Parathyroid adenoma (tissue), 2 donors: ENCODE results near the gene PGA5.

Experiments used
- H2AFZ ChIP-seq: fragments of 300-600 bp; sonication (generic); one replicate; pipeline ENCODE4 v1.7.0; 2017; ENCODE audit warnings: antibody characterized with exemption, mild to moderate bottlenecking
- H3K27ac ChIP-seq: fragments of 300-600 bp; sonication (generic); one replicate; pipeline ENCODE4 v1.7.0; 2017
- H3K27me3 ChIP-seq: fragments of 300-600 bp; sonication (generic); one replicate; pipeline ENCODE4 v1.7.0; 2017; ENCODE audit warnings: low read length; ENCODE audit not compliant: control insufficient read depth, insufficient read depth
- H3K36me3 ChIP-seq: fragments of 300-600 bp; sonication (generic); one replicate; pipeline ENCODE4 v1.7.0; 2017; ENCODE audit warnings: low read length; ENCODE audit not compliant: control insufficient read depth, insufficient read depth
- H3K4me1 ChIP-seq: fragments of 300-600 bp; sonication (generic); one replicate; pipeline ENCODE4 v1.7.0; 2017; ENCODE audit warnings: control low read depth
- H3K4me2 ChIP-seq: fragments of 300-600 bp; sonication (generic); one replicate; pipeline ENCODE4 v1.7.0; 2017; ENCODE audit warnings: low read length
- H3K4me3 ChIP-seq: fragments of 300-600 bp; sonication (generic); one replicate; pipeline ENCODE4 v1.7.0; 2017; ENCODE audit warnings: low read depth, low read length
- H3K79me2 ChIP-seq: fragments of 300-600 bp; sonication (generic); one replicate; pipeline ENCODE4 v1.7.0; 2017; ENCODE audit warnings: control low read depth
- H3K9ac ChIP-seq: fragments of 300-600 bp; sonication (generic); one replicate; pipeline ENCODE4 v1.7.0; 2017; ENCODE audit warnings: mild to moderate bottlenecking
- H3K9me3 ChIP-seq: fragments of 300-600 bp; sonication (generic); one replicate; pipeline ENCODE4 v1.7.0; 2017; ENCODE audit warnings: low read length; ENCODE audit not compliant: control insufficient read depth
- CTCF ChIP-seq: fragments of 300-600 bp; sonication (generic); IDR thresholded peaks from one replicate; pipeline ENCODE4 v1.7.0; 2017; ENCODE audit warnings: antibody characterized with exemption, mild to moderate bottlenecking
- donor health status: primary hyperparathyroidism.

Gene PGA5

GRCh38 chr11:61264371-61264770 is 23.4 kb downstream of the PGA5 start:
- no peak overlapping the region for H2AFZ ChIP-seq
- no peak overlapping the region for H3K9ac ChIP-seq
- no peaks in the 10 kb centered on the region for H3K9me3 ChIP-seq
- H3K27ac ChIP-seq, result no peak overlapping the region
- no peaks in the 10 kb centered on the region for H3K79me2 ChIP-seq
- no peak overlapping the region for H3K4me2 ChIP-seq
- no peak for TF ChIP-seq CTCF
- H3K4me3 ChIP-seq, result no peak overlapping the region
- H3K36me3 ChIP-seq, result no peaks in the 10 kb centered on the region
- no peaks in the 10 kb centered on the region for H3K4me1 ChIP-seq
- H3K27me3 ChIP-seq, result no peaks in the 10 kb centered on the region

GRCh38 chr11:61264795-61265194 is 23.8 kb downstream of the PGA5 start:
- no peak overlapping the region for H3K27ac ChIP-seq
- no peak for TF ChIP-seq CTCF

GRCh38 chr11:61265357-61265756 is 24.4 kb downstream of the PGA5 start:
- Histone ChIP-seq H3K9me3 (no peaks in the 10 kb centered on the region), H3K4me1 (no peaks in the 10 kb centered on the region), H3K4me3 (no peak overlapping the region), H3K4me2 (no peak overlapping the region), H3K27me3 (no peaks in the 10 kb centered on the region), H2AFZ (no peak overlapping the region), H3K27ac (no peak overlapping the region), H3K36me3 (no peaks in the 10 kb centered on the region), H3K9ac (no peak overlapping the region), H3K79me2 (no peaks in the 10 kb centered on the region)
- TF ChIP-seq CTCF, result no peak

More at GRCh38 chr11:61264795-61265194, 23.8 kb downstream of the PGA5 start:
- no peaks in the 10 kb centered on the region for H3K79me2 ChIP-seq
- H3K27me3 ChIP-seq, result no peaks in the 10 kb centered on the region
- no peak overlapping the region for H3K9ac ChIP-seq
- no peaks in the 10 kb centered on the region for H3K36me3 ChIP-seq
- no peak overlapping the region for H2AFZ ChIP-seq
- no peaks in the 10 kb centered on the region for H3K4me1 ChIP-seq
- no peak overlapping the region for H3K4me2 ChIP-seq
- H3K4me3 ChIP-seq, result no peak overlapping the region
- no peaks in the 10 kb centered on the region for H3K9me3 ChIP-seq

- H3K27me3 ChIP-seq, result no peaks in the 10 kb centered on the region
- TF ChIP-seq CTCF, result no peak
Observed at GRCh38 chr11:61266602-61267001, 25.6 kb downstream of the PGA5 start.

GRCh38 chr11:61267437-61267841 is 26.5 kb downstream of the PGA5 start:
- H3K27ac ChIP-seq, result no peak overlapping the region

More at GRCh38 chr11:61266602-61267001, 25.6 kb downstream of the PGA5 start:
- no peaks in the 10 kb centered on the region for H3K36me3 ChIP-seq
- H3K9me3 ChIP-seq, result no peaks in the 10 kb centered on the region
- H3K4me1 ChIP-seq, result no peaks in the 10 kb centered on the region
- no peak overlapping the region for H2AFZ ChIP-seq
- no peak overlapping the region for H3K27ac ChIP-seq
- no peak overlapping the region for H3K4me3 ChIP-seq
- no peaks in the 10 kb centered on the region for H3K79me2 ChIP-seq
- H3K4me2 ChIP-seq, result no peak overlapping the region
- H3K9ac ChIP-seq, result no peak overlapping the region

More at GRCh38 chr11:61267437-61267841, 26.5 kb downstream of the PGA5 start:
- no peak overlapping the region for H2AFZ ChIP-seq
- no peak for TF ChIP-seq CTCF
- no peaks in the 10 kb centered on the region for H3K79me2 ChIP-seq
- H3K9me3 ChIP-seq, result no peaks in the 10 kb centered on the region
- no peaks in the 10 kb centered on the region for H3K36me3 ChIP-seq
- no peaks in the 10 kb centered on the region for H3K4me1 ChIP-seq
- no peak overlapping the region for H3K4me3 ChIP-seq
- no peaks in the 10 kb centered on the region for H3K27me3 ChIP-seq
- no peak overlapping the region for H3K4me2 ChIP-seq
- no peak overlapping the region for H3K9ac ChIP-seq
